GM13977 (cell line): Measurements from ENCODE around the gene PLOD3.

Experiments
- DNase-seq: peaks from one replicate; pipeline ENCODE4 v3.0.0; 2012; ENCODE audit warnings: low spot score
- CTCF ChIP-seq: IDR thresholded peaks from 2 replicates; pipeline ENCODE4 v1.5.1; 2012; ENCODE audit warnings: mild to moderate bottlenecking, control low read depth; ENCODE audit not compliant: insufficient read depth; ENCODE audit errors: extremely low read depth, missing control alignments
- in situ Hi-C: fragments of 300-500 bp; cut with MboI; formaldehyde crosslinking; loops from one replicate; pipeline ENCODE4 v1.12.0; 2022; ENCODE audit warnings: low sequenced_read_pairs, low pct_unique_long_range_greater_than_20kb, mixed read lengths, inconsistent platforms; ENCODE audit not compliant: unreplicated experiment

Gene PLOD3

GRCh38 chr7:101169110-101169837 lies 48.1 kb downstream of the PLOD3 start:
- no peak for TF ChIP-seq CTCF
- in situ Hi-C loops = no loop called here

GRCh38 chr7:101168412-101169049 lies 48.9 kb downstream of the PLOD3 start:
- in situ Hi-C loops = no loop called here
- DNase-seq = no peak
- TF ChIP-seq CTCF = no peak

More at GRCh38 chr7:101169110-101169837, 48.1 kb downstream of the PLOD3 start:
- no peak for DNase-seq

GRCh38 chr7:101167645-101168411 lies 49.6 kb downstream of the PLOD3 start:
- no peak for DNase-seq
- in situ Hi-C loops = no loop called here
- no peak for TF ChIP-seq CTCF

GRCh38 chr7:101166909-101167644 lies 50.3 kb downstream of the PLOD3 start:
- no peak for DNase-seq
- TF ChIP-seq CTCF = no peak
- in situ Hi-C loops = no loop called here

GRCh38 chr7:101166648-101166908 lies 50.8 kb downstream of the PLOD3 start:
- no peak for TF ChIP-seq CTCF

GRCh38 chr7:101165958-101166647 lies 51.3 kb downstream of the PLOD3 start:
- in situ Hi-C loops = no loop called here
- no peak for DNase-seq
- no peak for TF ChIP-seq CTCF

More at GRCh38 chr7:101166648-101166908, 50.8 kb downstream of the PLOD3 start:
- in situ Hi-C loops = no loop called here
- DNase-seq = no peak
